NCI-H345 (cell line): Measurements from ENCODE around the gene ZNF565.
A peak's percentile ranks its signal among the peaks of the same experiment; 100 is the strongest.
"Not testable (repeated sequence)": the region's sequence is repeated elsewhere in the genome, so short reads cannot be mapped to it uniquely, and the experiment has no call there.

ENCODE experiments used
- DNase-seq: peaks from one replicate; lab custom pipeline; 2025; lab: John Stamatoyannopoulos, UW

The ZNF565 gene

DNA sequence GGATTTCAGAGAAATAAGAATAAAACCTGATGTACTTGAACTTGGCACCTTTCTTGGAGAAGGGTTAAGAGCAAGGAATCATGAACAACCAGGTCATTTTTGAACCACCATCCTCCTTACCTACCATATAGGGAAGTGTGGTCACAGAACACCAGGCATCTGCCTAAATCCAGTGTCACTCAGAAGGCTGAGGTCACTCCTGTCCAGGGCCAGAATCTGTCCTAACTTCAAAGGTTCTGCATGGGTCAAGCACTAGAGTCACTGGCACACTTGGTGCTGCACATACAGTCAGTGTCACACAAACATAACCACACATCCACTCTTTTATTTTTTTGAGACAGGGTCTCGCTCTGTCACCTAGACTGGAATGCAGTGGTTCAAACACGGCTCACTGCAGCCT is 1.6 kb downstream of the ZNF565 start:
- DNase-seq, result no peak

DNA sequence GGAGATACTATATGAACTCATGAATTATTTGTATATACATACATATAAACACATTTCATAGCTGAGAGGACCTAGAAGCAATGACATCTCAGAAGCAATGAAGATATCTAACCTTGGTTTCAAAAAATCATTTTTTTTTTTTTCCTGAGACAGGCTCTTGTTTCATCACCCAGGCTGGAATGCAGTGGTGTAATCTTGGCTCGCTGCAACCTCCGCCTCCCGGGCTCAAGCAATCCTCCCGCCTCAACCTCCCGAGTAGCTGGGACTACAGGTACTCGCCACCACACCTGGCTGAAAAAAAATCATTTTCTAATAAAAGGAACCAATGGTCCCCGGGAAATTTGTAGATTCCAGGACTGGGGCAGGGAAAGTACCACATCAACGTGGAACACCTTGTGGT is 4.0 kb downstream of the ZNF565 start:
- no peak for DNase-seq

GRCh38 chr19:36209372-36209771 is 5.1 kb downstream of the ZNF565 start:
- no peak for DNase-seq

- DNase-seq, result no peak
These were observed 6.7 kb downstream of the ZNF565 start for GRCh38 chr19:36207605-36208252.

DNA sequence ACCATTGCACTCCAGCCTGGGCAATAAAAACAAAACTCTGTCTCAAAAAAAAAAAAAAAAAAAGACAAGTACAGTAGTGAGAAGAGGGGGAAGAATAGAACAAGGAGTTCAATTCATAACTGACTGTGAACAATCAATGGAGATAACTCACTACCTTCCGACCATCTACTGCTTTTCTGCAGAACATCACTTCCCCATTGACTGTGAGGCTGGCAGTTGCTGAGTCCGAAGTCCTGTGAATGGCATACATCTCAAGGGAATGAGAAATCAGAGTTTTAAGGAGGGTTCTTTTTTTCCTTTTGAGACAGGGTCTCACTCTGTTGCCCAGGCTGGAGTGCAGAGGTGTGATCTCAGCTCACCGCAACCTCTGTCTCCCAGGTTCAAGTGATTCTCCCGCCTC is 11.2 kb downstream of the ZNF565 start:
- DNase-seq, result no peak

DNA sequence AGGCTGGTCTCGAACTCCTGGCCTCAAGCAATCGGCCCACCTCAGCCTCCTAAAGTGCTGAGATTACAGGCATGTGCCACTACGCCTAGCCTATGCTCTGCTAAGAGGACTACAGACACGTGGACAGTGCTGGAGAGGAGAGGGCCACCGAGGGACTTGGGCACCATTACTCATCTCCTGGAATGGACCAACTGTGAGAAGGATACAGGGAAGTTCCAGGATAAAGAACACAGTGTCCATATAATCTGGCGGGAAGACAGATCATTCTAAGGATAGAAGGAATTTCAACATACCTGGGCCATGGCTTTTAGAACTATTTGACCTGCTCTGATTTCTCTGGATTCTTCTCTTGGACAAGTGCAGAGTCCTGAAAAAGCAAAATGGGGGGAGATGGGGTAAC is 12.8 kb downstream of the ZNF565 start:
- DNase-seq, result no peak

GRCh38 chr19:36198119-36198518 is 16.3 kb downstream of the ZNF565 start:
- DNase-seq, result no peak

GRCh38 chr19:36196249-36196648 is 18.2 kb downstream of the ZNF565 start:
- no peak for DNase-seq

DNA sequence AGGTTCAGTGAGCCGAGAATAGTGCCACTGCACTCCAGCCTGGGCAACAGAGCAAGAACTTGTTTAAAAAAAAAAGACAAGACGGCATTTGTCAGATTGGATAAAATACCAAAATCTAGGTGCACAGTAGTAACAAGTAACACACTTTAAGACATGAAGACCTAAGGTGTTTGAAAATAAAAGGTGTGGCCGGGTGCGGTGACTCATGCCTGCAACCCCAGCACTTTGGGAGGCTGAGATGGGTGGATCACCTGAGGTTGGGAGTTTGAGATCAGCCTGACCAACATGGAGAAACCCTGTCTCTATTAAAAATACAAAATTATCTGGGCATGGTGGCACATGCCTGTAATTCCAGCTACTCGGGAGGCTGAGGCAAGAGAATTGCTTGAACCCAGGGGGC is 27.7 kb downstream of the ZNF565 start:
- not testable (repeated sequence) for DNase-seq

- DNase-seq, result no peak
These were observed 31.2 kb downstream of the ZNF565 start for GRCh38 chr19:36183245-36183628.

- no peak for DNase-seq
These were observed 31.7 kb downstream of the ZNF565 start for GRCh38 chr19:36182612-36183244.

DNA sequence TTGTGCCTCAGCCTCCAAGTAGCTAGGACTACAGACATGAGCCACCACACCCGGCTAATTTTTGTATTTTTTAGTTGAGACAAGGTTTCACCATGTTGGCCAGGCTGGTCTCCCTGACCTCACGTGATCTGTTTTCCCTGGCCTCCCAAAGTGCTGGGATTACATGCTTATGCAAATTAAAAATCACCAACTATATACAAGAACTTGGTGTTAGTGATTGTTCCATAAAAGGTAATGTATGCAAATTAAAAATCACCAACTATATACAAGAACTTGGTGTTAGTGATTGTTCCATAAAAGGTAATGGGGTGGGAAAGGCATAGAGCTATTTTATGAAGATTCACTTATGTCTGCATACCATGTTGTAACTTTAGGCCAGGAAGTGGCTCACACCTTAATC is 35.4 kb downstream of the ZNF565 start:
- DNase-seq, result not testable (repeated sequence)

GRCh38 chr19:36173846-36174245 is 40.6 kb downstream of the ZNF565 start:
- not testable (repeated sequence) for DNase-seq

DNA sequence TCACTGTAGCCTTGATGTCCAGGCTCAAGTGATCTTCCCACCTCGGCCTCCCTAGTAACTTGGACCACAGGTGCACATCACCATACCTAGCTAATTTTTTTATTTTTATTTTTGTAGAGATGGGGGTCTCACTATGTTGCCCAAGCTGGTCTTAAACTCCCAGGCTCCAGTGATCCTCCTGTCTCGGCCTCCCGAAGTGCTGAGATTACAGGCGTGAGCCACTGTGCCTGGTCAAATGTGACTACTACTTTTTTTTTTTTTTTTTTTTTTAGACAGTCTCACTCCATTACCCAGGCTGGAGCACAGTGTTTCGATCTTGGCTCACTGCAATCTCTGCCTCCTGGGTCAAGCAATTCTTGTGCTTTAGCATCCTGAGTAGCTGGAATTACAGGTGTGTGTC is 41.6 kb downstream of the ZNF565 start:
- DNase-seq, result no peak

DNA sequence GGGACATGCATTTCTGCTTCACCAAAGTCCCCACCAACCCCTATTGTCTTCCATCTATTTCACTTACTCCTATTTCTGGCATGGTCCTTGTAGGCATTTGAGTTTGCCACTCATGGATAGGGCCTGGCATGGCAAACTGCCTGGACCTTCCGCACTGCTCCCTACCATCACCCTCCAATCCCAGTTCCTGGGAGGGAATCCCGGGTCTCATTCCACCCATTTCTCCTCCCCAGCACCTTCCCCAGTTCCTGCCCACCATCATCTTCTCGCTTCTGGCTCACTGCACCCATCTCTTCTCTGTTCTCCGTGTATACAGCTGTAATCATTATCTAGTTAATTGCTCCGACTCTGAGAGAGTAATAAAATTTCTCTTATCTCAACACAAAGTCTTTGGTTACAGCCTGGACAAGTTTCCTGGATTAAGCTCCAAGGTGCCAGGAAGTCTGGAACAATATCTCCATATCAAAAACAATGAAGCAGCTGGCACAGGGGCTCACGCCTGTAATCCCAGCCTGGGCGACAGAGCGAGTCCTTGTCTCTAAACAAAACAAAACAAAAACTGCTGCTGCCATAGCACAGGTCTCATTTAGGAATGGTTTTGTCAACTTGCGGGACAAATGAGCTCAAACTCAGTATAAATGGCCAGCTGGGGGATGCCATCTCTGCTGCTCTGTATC is 45.2 kb downstream of the ZNF565 start:
- DNase-seq, result peak; percentile 77

- DNase-seq, result no peak
These were observed 50.7 kb downstream of the ZNF565 start for GRCh38 chr19:36163813-36164212.

DNA sequence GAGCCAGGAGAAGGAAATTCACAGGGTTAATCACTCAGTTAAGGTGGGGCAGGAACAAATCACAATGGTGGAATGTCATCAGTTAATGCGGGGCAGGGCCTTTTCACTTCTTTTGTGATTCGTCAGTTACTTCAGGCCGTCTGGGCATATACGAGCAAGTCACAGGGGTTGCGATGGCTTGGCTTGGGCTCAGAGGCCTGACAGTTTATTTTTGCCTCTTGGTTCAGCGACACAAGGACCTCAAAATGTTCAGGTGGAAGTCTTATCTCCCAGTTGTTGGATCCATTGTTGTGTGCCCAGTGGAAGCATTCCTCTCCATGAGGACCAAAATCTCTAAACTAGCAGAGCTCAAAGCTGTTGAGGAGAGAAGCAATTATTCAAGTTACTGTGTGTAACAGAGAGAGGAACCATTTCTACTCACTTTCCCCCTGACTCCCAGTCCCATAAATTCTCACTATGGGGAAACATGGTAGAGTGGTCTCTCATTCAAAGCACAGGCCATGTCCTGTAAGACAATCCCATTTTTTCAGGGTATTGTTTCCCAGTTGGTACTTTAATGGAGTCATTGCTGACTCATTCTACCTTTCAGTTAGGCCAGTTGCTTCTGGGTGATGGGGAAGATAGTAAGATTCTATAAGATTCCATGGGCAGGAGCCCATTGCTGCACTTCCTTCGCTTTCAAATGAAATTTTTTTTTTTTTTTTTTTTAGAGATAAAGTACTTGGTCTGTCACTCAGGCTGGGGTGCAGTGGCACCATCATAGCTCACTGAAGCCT is 53.5 kb downstream of the ZNF565 start:
- DNase-seq, result no peak

DNA sequence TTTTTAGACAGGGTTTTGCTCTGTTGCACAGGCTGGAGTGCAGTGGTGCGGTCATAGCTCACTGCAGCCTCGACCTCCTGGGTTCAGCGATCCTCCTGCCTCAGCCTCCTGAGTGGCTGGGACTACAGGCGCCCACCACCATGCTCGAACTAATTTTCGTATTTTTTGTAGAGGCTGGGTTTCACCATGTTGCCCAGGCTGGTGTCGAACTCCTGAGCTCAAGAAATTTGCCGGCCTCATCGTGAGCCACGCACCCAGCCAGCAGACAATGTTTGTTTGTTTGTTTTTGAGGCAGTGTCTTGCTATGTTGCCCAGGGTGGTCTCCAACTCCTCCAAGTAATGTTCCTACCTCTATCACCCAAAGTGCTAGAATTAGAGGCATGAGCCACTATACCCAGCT is 61.3 kb downstream of the ZNF565 start:
- DNase-seq, result no peak

DNA sequence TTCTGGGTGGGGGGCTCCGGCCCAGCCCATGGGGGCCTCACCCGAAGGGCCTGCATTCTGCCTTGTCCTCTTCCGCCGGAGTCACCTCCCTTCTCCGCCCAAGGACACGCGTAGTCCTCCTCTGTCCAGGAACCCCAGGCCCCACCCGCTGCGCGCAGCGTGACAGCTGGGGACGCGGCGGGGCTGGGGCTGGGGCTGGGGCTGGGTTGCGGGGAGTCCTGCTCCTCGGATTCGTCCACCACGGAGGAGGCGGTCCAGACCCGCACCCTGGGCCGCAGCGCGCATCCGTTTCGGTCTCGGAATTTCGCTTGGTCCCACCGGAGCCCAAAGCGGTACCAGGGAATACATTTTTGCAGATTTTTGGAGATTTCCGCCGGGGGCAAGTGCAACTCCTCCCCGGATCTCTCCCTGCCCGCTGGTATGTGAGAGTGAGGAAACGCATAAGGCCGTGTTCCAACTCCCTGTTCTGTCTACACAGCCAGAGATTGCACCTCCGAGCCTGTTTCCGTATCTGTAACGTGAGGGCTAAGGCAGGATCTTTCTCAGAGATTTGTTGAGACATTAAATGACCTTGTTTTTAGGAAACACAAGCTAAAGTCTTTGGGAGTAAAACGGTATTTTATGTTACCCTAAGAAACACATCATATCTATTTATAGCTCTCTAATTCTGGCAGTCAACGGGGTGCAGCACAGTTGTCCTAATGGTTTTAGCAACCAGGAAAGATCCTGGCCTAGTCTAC is 61.9 kb downstream of the ZNF565 start, which contains the start of gene COX7A1:
TSS of gene COX7A1 (minus strand) at position 96 of the 740 bp plus-strand sequence. CDS start at position 56, 40 bp downstream.
- no peak for DNase-seq

DNA sequence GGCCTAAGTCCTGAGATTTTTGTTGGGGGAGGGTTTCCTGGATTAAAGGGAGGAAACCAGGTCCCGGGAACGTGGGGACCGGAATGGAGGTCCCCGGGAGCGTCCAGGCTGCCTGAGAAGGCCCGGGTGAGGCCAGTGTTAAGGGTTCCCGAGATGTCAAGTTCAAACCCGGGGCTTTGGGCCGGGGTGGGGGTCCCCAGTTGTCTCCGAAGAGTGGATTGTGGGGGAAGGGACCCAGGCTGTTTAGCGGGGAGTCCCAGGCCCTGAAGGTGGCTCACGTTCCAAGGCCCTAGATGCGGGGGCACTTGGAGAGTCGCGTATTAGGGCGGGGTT is 62.5 kb downstream of the ZNF565 start:
- DNase-seq, result no peak

DNA sequence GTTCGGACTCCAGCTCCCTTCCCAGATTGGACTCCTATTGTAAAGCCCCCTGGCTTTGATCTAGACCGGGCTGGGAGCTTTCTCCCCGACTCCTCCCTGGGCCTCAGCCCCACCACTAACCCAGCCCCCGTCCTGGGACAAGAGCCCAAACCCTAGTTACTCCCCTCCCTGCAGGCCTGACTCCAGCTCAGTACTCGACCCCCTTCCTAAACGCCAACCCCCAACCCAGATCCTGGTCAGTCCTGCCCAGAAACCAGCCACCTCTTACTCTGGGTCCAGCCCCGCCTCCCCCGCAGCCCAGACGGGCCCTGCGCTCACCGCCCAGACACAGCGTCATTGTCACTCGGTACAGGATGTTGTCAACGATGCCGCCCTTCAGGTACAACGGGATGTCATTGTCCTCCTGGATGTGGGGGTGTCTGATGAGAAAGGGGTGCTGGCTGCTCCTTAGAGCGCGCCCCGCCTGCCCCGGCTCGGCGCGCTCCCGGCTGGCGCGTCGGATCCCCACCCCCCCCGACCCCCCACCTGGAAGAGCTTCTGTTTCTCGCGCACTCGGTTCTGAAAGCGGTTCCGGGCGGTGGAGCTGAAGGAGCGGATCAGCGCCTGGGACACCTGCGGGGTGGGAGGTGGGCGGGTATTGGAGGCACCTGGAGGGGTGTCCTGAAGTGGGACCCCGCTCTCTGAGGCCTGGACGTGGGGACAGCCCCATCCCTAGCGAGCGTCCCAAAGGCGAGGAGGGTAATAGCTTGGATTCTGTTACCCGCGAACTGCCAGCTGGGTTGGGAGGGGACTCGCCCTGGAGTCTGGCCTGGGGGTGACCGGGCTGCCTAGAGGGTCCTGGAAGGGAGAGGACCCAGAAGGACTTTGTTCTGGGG is 63.1 kb downstream of the ZNF565 start:
- DNase-seq, result no peak
